Measurements from ENCODE around the gene GMPPA.

Gene GMPPA

GRCh38 chr2:219531639-219532377, 33.1 kb downstream of the GMPPA start:
- H3K4me3 ChIP-seq (ENCODE audit: low read length): no peak overlapping the region
- no peak for DNase-seq (ENCODE audit: low read depth, low spot score)

DNA sequence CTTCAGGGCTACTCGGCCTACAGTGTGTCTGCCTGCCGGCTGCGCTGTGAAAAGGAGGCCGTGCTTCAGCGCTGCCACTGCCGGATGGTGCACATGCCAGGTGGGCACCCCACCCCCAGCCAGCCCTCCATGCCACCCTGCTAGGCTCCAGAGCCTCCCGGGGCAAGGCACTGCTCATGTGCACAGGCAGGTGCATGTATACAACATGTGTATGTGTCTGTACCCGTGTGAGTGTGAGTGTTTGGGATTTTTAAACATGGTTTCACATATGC, 33.6 kb downstream of the GMPPA start:
- DNase-seq (ENCODE audit: low read depth, low spot score): no peak
- H3K4me3 ChIP-seq (ENCODE audit: low read length): no peak overlapping the region

DNA sequence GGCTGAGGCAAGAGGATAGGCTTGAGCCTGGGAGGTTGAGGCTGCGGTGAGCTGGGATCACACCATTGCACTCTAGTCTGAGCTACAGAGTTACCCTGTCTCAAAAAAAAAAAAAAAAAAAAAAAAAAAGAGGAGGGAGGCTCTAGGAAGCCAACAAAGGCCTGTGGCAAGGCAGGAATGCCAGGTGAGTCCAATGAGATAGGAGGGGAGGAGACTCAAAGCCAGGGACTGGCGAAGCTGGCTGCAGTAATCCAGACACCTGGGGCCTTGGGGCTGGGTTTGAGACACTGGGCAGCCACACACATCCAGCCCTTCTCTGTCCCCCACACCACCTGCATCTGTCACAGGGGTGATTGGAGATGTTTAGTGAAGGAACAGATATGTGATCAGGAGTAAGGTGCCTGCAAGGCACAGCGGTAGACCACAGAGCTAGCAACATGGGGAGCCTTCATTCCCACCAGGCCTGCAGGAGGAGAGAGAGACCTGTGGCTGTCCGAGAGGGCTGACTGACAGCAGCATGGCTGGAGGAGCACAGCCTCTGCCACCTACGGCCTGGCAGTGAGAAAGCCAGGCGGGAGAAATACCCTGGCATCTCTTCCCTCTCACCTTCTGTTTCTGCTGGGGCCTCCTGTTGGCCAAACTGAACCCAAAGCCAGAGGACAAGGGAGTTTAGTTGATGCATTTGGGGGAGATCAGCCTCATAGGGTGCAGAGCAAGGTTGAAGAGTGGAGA, 35.4 kb downstream of the GMPPA start:
- no peak overlapping the region for H3K4me3 ChIP-seq (ENCODE audit: low read length)
- DNase-seq (ENCODE audit: low read depth, low spot score): no peak

GRCh38 chr2:219536425-219536824, 37.7 kb downstream of the GMPPA start:
- DNase-seq (ENCODE audit: low read depth, low spot score): no peak
- no peak overlapping the region for H3K4me3 ChIP-seq (ENCODE audit: low read length)

DNA sequence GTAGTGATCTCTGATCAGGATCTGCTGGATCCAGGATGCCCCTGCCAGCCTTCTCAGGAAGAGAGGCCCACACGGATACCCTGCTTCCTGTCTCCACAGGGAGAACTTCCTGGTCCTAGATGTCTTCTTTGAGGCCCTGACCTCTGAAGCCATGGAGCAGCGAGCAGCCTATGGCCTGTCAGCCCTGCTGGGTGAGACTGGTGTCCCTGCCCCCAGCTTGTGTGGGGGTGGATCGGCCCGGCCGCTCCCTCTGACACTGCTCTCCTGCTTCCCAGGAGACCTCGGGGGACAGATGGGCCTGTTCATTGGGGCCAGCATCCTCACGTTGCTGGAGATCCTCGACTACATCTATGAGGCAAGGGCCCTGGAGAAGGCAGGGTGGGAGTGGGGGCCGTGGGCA, 38.3 kb downstream of the GMPPA start:
- H3K4me3 ChIP-seq (ENCODE audit: low read length): no peak overlapping the region

DNA sequence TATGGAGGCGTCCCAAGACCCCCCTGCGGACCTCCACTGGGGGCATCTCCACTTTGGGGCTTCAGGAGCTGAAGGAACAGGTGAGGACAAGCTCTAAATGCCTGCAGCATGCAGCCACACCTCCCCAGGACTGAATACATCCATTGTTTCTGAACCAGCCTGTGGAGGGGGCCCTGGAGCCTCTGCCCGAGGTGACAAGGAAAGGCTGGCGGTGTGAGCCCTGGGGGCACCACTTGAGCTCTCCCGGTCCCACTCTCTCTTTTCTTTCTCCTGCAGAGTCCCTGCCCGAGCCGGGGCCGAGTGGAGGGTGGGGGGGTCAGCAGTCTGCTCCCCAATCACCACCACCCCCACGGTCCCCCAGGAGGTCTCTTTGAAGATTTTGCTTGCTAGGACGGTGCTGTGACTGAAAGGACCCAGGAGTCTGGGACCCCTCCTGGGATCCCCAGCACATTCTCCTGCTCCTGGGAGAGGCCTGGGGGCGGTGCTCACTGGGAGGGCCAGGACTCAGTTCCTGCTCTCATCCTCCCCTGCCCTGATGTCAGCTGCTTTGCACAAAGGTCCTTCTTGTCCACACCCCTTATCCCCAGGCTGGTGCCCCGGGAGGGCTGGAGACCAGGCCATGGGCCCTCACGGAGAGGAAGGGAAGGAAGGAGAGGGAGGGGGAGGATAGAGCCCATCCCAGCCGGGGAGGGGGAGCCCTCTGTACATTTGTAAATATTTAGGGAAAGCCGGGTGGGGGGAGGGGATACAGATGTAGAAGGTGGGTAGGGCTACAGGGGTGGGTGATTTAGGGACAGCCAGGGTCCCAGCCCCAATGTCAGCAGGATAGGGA, 39.2 kb downstream of the GMPPA start:
- no peak overlapping the region for H3K4me3 ChIP-seq (ENCODE audit: low read length)
- no peak for DNase-seq (ENCODE audit: low read depth, low spot score)

More for the DNA sequence above, 38.3 kb downstream of the GMPPA start:
- DNase-seq (ENCODE audit: low read depth, low spot score): no peak

DNA sequence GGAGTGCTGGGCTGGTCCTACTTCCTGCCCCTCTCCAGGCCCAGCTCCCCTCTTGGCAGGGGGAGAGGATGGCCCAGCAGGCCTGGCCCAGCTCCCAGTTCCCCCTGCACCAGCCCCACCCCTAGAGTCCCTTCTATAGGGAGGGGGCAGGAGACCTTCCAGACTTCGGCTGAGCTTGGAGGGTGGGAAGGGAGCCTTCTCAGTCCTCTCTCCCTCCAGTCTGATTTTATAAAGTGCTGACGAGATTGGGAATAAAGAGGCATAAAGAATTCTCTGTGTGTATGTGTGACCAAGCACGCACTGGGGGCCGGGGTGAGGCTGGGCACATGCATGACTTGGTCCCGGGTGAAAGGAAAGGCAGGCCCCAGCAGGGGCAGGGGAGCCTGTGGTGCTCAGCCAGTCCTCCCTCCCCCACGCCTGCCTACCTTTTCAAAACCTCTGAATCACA, 39.8 kb downstream of the GMPPA start:
- no peak for DNase-seq (ENCODE audit: low read depth, low spot score)
- H3K4me3 ChIP-seq (ENCODE audit: low read length): no peak overlapping the region

DNA sequence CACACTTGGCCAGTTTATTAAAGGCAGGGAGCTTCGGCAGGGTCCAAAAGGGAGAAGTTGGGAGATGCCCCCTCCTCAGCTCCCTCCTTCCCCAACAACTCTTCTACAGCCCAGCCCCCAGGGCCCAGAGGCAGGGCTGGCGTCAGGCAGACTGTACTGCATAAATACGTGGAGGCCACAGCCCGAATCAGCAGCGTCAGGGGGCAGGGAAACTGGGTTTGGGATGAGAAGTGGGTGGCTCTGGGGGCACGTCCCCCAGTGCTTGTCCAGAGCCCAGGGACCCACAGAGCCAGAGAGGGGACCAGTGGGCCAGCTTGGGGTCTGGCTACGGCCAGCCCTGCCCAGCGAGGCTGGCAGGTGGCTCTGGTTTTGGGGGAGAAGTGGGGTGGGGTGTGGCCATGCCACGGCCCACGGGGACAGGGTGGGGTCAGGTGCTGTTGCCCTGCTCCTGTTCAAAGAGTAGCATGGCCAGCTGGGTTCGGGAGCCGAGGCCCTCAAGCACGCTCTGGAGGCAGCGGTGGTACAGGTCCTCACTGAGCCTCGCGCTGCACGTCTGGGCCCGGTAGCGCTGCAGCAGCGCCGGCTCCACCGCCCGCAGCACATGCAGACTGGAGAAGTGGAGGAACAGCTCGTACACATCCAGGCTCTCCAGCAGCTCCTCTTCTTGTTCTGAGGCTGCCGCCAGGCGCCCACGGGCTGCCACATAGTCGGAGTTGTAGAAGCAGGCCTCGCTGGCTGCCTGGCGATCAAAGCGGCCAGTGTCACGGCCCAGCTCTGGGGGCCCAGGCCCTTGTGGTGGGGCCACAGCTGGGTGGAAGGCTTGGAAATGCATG, 40.5 kb downstream of the GMPPA start:
- no peak for DNase-seq (ENCODE audit: low read depth, low spot score)
- no peak overlapping the region for H3K4me3 ChIP-seq (ENCODE audit: low read length)

- no peak overlapping the region for H3K4me3 ChIP-seq (ENCODE audit: low read length)
- DNase-seq (ENCODE audit: low read depth, low spot score): no peak
Observed at GRCh38 chr2:219539926-219540678, 41.4 kb downstream of the GMPPA start.

- H3K4me3 ChIP-seq (ENCODE audit: low read length): no peak overlapping the region
Observed at GRCh38 chr2:219540784-219541504, 42.3 kb downstream of the GMPPA start.

DNA sequence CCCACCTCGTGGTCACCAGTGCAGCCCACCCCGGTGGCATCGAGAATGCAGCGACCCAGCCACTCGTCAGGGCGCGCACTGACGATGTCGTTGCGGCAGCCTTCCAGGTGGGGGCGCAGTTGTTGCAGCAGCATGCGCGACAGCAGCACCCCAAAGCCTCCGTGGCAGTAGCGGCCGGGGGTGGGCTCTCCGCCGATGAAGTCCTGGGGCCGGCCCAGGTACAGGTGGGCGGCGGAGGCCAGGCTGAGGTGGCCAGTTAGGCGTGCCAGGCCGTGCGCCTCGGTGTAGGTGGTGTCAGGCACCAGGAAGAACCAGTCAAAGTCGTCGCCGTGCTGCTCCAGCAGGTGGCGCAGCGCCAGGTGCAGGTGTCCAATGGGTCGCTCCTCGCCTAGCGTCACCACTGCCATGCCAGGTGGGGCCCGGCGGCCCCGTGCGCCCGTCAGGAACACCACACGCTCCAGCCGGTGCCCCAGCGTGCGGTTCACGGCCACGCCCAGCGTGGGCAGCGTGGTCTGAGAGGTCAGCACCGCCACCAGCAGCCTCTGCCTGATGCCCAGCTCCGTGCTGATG, 43.0 kb downstream of the GMPPA start:
- peak overlapping the region; percentile 45 for H3K4me3 ChIP-seq (ENCODE audit: low read length)
- peak; percentile 76 for DNase-seq (ENCODE audit: low read depth, low spot score)

More at GRCh38 chr2:219540784-219541504, 42.3 kb downstream of the GMPPA start:
- DNase-seq (ENCODE audit: low read depth, low spot score): no peak

DNA sequence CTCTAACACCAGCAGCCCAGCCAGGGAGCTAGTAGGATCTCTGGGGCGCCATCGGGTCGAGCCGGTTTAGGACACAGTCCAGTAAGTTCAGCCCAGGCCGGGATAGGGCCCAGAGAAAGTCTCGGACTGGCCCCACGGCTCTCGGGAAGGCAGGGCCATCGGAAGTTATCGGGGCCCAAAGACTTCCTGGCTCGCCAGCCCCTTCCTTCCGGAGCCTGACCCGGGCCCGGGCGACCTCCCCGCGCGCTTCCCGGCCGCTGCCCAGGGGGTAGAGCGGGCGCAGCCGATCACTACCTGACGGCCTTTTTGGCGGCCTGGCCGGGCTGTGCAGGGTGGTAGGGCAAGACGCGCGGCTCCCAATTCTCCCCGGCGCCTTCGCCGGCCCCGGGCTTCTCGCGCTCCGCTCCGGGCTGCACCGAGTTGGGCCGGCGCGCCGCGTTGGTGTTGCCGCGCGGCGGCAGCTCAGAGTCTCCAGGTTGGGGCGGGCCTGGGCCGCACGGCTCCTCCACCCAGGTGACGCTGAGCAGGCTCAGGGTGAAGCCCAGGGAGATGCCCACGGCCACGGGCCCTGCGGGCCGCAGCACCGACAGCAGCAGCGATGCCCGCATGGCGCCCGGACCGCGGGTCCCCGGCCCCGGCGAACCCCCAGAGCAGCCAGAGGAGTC, 44.4 kb downstream of the GMPPA start:
- DNase-seq (ENCODE audit: low read depth, low spot score): no peak
- peak overlapping the region; percentile 61 for H3K4me3 ChIP-seq (ENCODE audit: low read length)

DNA sequence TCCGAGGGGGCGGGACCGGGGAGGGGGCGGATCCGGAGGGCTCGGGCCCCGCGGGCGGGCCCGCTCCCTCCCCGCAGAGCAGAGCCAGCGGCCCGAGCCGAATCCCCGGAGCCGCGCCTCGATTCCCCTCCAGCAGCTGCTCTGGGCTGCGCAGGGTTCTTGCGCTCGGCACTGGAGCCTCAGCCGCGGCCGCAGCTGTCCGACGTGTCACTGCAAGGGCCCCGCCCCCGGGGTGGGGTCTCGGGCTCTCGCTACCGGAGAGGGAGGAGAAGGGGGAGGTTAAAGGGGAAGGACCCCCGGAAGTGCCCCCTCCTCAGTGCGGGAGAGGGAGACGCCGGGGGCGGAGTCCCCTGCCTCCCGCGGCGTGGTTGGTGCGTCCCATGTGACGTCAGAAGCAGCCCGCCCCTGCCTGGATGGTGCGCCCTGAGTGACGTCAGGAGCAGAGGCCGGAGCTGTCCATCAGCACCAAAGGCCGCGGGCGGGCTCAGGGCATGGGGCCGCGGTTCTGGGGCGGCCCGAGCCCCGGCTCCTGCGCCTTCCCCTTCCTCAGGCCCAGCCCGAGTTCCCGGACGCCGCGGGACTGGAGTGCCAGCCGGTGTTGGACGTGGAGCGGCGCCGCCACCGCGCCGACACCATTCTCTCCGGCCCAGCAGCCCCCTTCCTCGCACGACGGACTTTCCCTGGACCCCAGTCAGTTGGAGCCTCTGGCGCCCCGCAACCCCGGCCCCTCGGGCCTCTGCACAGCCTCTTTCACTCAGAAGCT, 45.1 kb downstream of the GMPPA start, which contains the start of the genes CHPF and TMEM198:
TSS of gene CHPF (minus strand) at position 214 of the 763 bp plus-strand sequence. CDS start 271 bp downstream, outside the sequence.
TSS of gene TMEM198 (plus strand) at position 433 of the 763 bp plus-strand sequence. CDS start 700 bp downstream, outside the sequence.
- H3K4me3 ChIP-seq (ENCODE audit: low read length): peak within 1 kb of the TSS; percentile 61
- DNase-seq (ENCODE audit: low read depth, low spot score): peak; percentile 95

- no peak for DNase-seq (ENCODE audit: low read depth, low spot score)
- H3K4me3 ChIP-seq (ENCODE audit: low read length): peak overlapping the region; percentile 61; the same call in 1 of the 2 replicates
Observed at GRCh38 chr2:219544567-219544966, 45.9 kb downstream of the GMPPA start.

- DNase-seq (ENCODE audit: low read depth, low spot score): no peak
- H3K4me3 ChIP-seq (ENCODE audit: low read length): no peak overlapping the region
Observed at GRCh38 chr2:219545295-219545942, 46.7 kb downstream of the GMPPA start.

Data from Jurkat, Clone E6-1 (cell line).